Measurements from ENCODE around the gene EIF4G1. TPM values are rescaled to one million over a fixed set of nuclear protein-coding genes. Genes with fewer than 3 reads are reported as not detected.

Gene EIF4G1
- total RNA-seq, 1 experiment from 2014 or later: 496 TPM

DNA sequence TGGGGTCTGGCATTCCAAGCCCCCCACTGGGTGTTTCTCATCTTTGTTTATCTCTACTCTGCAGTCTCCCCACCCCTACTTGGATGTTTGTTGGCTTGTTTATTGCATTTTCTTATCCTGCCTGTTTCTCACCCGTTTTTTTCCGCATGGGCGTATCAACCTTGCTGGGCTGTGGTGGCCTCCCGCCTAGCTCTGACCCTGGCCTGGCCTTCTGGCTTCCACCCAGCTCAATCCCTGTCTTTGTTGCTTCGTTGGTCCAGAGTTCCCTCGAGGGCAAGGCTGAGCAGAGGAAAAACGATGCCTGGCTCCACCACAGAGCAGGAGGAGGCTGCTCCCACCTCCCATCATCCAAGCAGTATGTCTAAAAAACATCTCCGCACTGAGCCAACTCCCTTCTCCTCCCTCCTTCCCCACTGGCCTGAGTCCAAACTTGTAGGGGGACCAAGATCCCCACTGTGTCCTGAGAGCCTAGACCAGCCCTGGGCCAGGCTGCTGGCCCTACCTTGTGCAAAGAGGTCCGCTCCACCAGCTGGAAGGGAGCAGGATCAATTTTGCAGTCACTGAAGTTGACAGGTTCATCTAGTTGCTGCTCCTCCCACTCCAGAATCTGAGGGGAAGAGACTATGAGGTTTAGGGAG, 37.2 kb downstream of the EIF4G1 start:
- Histone ChIP-seq H3K27me3 (ENCODE audit: insufficient read depth, low read length) (no peaks in the 10 kb centered on the region), H3K9me2 (ENCODE audit: insufficient read depth) (no peaks in the 10 kb centered on the region), H3K9me3 (ENCODE audit: control insufficient read depth in 1 of 2, insufficient read depth in 1 of 2, low read depth in 1 of 2, low read length in 2 of 2) (no peaks in the 10 kb centered on the region), H3K36me3 (ENCODE audit: control insufficient read depth in 1 of 2, insufficient read depth in 2 of 2, low read length in 2 of 2) (peaks cover 17 to 19% of the 10 kb centered on the region in 2 experiments; a peak in 3 of 4 replicates), H2AFZ (ENCODE audit: low read depth, low read length, poor library complexity, severe bottlenecking) (no peak overlapping the region), H4K20me1 (ENCODE audit: insufficient read depth) (no peaks in the 10 kb centered on the region), H3K4me3 (replicated peaks in 1 of 2; ENCODE audit: low read depth in 1 of 2, low read length in 2 of 2) (no peak overlapping the region), H3K9ac (ENCODE audit: low read length) (no peak overlapping the region), H3K27ac (ENCODE audit: low read depth, low read length) (no peak overlapping the region; the same call in 1 of the 2 replicates), H3K4me1 (ENCODE audit: control insufficient read depth in 1 of 2, insufficient read depth in 2 of 2, low read length in 2 of 2) (peaks cover 0 to 3% of the 10 kb centered on the region in 2 experiments; a peak in 1 of 4 replicates), H3K4me2 (ENCODE audit: low read length) (no peak overlapping the region), H3K79me2 (ENCODE audit: insufficient read depth, low read length) (no peaks in the 10 kb centered on the region)
- ChIA-PET RAD21 (ENCODE audit: low non-redundant PET in 1 of 2, low total read pairs in 2 of 2, uncharacterized antibody in 2 of 2, unreplicated experiment in 2 of 2) (no interaction called here), CTCF (no interaction called here), POLR2A (interaction anchor here (1.4 kb wide), 1 partner anchor 11 kb away, joined by 4 read pairs; no protein-coding TSS in a partner anchor)
- TF ChIP-seq ELF1 (IDR thresholded peaks at IDR 0.05; ENCODE audit: borderline replicate concordance, low read depth): no peak
- no peak for TF ChIP-seq EZH2phosphoT487 (IDR thresholded peaks at IDR 0.05; ENCODE audit: borderline replicate concordance)
- TF ChIP-seq, protein P1, sequence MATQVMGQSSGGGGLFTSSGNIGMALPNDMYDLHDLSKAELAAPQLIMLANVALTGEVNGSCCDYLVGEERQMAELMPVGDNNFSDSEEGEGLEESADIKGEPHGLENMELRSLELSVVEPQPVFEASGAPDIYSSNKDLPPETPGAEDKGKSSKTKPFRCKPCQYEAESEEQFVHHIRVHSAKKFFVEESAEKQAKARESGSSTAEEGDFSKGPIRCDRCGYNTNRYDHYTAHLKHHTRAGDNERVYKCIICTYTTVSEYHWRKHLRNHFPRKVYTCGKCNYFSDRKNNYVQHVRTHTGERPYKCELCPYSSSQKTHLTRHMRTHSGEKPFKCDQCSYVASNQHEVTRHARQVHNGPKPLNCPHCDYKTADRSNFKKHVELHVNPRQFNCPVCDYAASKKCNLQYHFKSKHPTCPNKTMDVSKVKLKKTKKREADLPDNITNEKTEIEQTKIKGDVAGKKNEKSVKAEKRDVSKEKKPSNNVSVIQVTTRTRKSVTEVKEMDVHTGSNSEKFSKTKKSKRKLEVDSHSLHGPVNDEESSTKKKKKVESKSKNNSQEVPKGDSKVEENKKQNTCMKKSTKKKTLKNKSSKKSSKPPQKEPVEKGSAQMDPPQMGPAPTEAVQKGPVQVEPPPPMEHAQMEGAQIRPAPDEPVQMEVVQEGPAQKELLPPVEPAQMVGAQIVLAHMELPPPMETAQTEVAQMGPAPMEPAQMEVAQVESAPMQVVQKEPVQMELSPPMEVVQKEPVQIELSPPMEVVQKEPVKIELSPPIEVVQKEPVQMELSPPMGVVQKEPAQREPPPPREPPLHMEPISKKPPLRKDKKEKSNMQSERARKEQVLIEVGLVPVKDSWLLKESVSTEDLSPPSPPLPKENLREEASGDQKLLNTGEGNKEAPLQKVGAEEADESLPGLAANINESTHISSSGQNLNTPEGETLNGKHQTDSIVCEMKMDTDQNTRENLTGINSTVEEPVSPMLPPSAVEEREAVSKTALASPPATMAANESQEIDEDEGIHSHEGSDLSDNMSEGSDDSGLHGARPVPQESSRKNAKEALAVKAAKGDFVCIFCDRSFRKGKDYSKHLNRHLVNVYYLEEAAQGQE (IDR thresholded peaks at IDR 0.05; ENCODE audit: low read depth): no peak
- TF ChIP-seq, protein P2, sequence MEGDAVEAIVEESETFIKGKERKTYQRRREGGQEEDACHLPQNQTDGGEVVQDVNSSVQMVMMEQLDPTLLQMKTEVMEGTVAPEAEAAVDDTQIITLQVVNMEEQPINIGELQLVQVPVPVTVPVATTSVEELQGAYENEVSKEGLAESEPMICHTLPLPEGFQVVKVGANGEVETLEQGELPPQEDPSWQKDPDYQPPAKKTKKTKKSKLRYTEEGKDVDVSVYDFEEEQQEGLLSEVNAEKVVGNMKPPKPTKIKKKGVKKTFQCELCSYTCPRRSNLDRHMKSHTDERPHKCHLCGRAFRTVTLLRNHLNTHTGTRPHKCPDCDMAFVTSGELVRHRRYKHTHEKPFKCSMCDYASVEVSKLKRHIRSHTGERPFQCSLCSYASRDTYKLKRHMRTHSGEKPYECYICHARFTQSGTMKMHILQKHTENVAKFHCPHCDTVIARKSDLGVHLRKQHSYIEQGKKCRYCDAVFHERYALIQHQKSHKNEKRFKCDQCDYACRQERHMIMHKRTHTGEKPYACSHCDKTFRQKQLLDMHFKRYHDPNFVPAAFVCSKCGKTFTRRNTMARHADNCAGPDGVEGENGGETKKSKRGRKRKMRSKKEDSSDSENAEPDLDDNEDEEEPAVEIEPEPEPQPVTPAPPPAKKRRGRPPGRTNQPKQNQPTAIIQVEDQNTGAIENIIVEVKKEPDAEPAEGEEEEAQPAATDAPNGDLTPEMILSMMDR (IDR thresholded peaks at IDR 0.05 in 2 of 3, conservative IDR thresholded peaks at IDR 0.05 in 1 of 3; ENCODE audit: borderline replicate concordance in 1 of 3, insufficient read depth in 1 of 3, low read depth in 2 of 3, low read length in 2 of 3): no peak
- TF ChIP-seq YY1 (IDR thresholded peaks at IDR 0.05; ENCODE audit: extremely low read depth, insufficient replicate concordance, low read depth, low read length): no peak
- no peak for TF ChIP-seq ZFX (IDR thresholded peaks at IDR 0.05)
- TF ChIP-seq EGR1 (IDR thresholded peaks at IDR 0.05; ENCODE audit: low read depth): no peak
- TF ChIP-seq SP1 (IDR thresholded peaks at IDR 0.05; ENCODE audit: low read depth): no peak
- TF ChIP-seq FOSL1 (IDR thresholded peaks at IDR 0.05; ENCODE audit: low read depth): no peak
- TF ChIP-seq POLR2AphosphoS5 (IDR thresholded peaks at IDR 0.05; ENCODE audit: low read depth, low read length): no peak
- TF ChIP-seq, protein P3, sequence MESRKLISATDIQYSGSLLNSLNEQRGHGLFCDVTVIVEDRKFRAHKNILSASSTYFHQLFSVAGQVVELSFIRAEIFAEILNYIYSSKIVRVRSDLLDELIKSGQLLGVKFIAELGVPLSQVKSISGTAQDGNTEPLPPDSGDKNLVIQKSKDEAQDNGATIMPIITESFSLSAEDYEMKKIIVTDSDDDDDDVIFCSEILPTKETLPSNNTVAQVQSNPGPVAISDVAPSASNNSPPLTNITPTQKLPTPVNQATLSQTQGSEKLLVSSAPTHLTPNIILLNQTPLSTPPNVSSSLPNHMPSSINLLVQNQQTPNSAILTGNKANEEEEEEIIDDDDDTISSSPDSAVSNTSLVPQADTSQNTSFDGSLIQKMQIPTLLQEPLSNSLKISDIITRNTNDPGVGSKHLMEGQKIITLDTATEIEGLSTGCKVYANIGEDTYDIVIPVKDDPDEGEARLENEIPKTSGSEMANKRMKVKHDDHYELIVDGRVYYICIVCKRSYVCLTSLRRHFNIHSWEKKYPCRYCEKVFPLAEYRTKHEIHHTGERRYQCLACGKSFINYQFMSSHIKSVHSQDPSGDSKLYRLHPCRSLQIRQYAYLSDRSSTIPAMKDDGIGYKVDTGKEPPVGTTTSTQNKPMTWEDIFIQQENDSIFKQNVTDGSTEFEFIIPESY (IDR thresholded peaks at IDR 0.05; ENCODE audit: extremely low read depth, insufficient replicate concordance, low read length): no peak
- no peak for TF ChIP-seq SRF (IDR thresholded peaks at IDR 0.05; ENCODE audit: low read depth)
- no peak for TF ChIP-seq RAD21 (IDR thresholded peaks at IDR 0.05; ENCODE audit: low read depth)
- no peak for TF ChIP-seq SIN3A (IDR thresholded peaks at IDR 0.05; ENCODE audit: low read depth)
- no peak for TF ChIP-seq TCF7L2 (IDR thresholded peaks at IDR 0.05; ENCODE audit: borderline replicate concordance, extremely low read depth, insufficient read depth, insufficient read length)
- no peak for TF ChIP-seq JUND (IDR thresholded peaks at IDR 0.05)
- TF ChIP-seq, protein P4, sequence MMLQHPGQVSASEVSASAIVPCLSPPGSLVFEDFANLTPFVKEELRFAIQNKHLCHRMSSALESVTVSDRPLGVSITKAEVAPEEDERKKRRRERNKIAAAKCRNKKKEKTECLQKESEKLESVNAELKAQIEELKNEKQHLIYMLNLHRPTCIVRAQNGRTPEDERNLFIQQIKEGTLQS (IDR thresholded peaks at IDR 0.05): no peak
- TF ChIP-seq CEBPB (IDR thresholded peaks at IDR 0.05; ENCODE audit: low read depth): no peak
- intact Hi-C loops (cut with micrococcal nuclease): no loop called here
- no TSS peak for BruUV-seq (replicated peaks)
- DNase-seq (ENCODE audit: low read depth, low spot score) (no peak), ATAC-seq (no peak)

All from HCT116 (cell line).